ENCODE measurements around the gene MCF2L2. TPM values are rescaled to one million over a fixed set of nuclear protein-coding genes. Genes with fewer than 3 reads are reported as not detected.

MCF2L2 gene
- total RNA-seq, 4 donors from 2014 or later: 0.13 to 0.49 (median 0.22) TPM; not detected in 1

DNA sequence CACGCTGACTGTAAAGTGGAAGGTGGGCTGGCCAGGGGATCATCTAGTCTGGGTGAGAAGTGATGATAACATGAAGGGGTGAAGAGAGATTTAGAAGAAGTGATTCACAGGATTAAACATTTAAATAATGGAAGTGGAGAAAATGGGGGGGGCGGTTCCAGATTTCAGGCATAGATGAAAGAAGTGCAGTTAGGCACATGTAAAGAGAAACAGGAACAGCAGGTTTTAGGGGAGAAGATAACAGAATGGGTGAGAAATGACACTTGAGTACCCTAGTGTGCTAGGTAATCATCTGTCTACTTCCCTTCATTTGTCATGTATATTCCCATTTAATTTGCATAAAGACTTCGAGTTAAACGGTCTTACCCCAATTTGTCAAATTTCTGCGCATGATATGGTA lies 160.1 kb downstream of the MCF2L2 start:
- TF ChIP-seq CTCF (IDR thresholded peaks at IDR 0.05) (no peak), POLR2A (IDR thresholded peaks at IDR 0.05) (no peak)
- no peaks in the 10 kb centered on the region for H3K9me3 ChIP-seq
- no peak for DNase-seq
- intact Hi-C loops (cut with DNase I): no loop called here
- H3K36me3 ChIP-seq: no peaks in the 10 kb centered on the region
- H3K27ac ChIP-seq: no peak overlapping the region
- no peaks in the 10 kb centered on the region for H3K27me3 ChIP-seq
- no peak overlapping the region for H3K4me3 ChIP-seq (replicated peaks in 1 of 3)
- H3K4me1 ChIP-seq: peaks cover 19 to 29% of the 10 kb centered on the region in 2 donors
- 77 to 80% methylated on average over 5 of the region's 5 CpGs for WGBS, 2 donors

GRCh38 chr3:183267140-183267539 lies 161.3 kb downstream of the MCF2L2 start:
- Histone ChIP-seq H3K4me3 (replicated peaks in 1 of 3) (no peak overlapping the region), H3K36me3 (no peaks in the 10 kb centered on the region), H3K27ac (no peak overlapping the region), H3K27me3 (no peaks in the 10 kb centered on the region), H3K9me3 (no peaks in the 10 kb centered on the region), H3K4me1 (peaks cover 19 to 38% of the 10 kb centered on the region in 2 donors)
- intact Hi-C loops (cut with DNase I): no loop called here
- DNase-seq: no peak
- 95 to 98% methylated on average over 5 of the region's 5 CpGs for WGBS, 2 donors
- no peak for TF ChIP-seq POLR2A (IDR thresholded peaks at IDR 0.05)
- TF ChIP-seq CTCF (IDR thresholded peaks at IDR 0.05): no peak

DNA sequence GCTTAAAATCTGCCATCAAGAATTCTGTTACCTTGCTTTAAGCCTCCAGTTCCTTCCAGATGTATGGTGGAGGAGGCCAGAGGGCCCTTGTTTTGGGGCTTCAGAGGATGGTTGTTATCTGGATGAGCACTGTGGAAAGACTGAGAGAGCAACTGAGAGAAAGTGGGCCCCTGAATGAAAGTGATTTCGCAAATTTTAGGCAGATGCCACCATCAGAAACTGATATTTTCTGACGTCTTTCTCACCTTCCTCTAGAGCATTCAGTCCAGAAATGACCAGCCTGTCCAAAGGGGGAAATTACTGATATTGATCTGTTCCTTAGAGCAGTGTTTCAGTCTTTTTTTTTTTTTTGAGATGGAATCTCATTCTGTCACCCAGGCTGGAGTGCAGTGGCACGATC lies 162.0 kb downstream of the MCF2L2 start:
- intact Hi-C loops (cut with DNase I): no loop called here
- Histone ChIP-seq H3K27me3 (no peaks in the 10 kb centered on the region), H3K9me3 (no peaks in the 10 kb centered on the region), H3K4me1 (peaks cover 19 to 38% of the 10 kb centered on the region in 2 donors), H3K36me3 (no peaks in the 10 kb centered on the region), H3K27ac (no peak overlapping the region), H3K4me3 (replicated peaks in 1 of 3) (no peak overlapping the region)
- TF ChIP-seq CTCF (IDR thresholded peaks at IDR 0.05): no peak
- no peak for TF ChIP-seq POLR2A (IDR thresholded peaks at IDR 0.05)
- DNase-seq: no peak
- 87 to 100% methylated on average over 3 of the region's 3 CpGs for WGBS, 2 donors

DNA sequence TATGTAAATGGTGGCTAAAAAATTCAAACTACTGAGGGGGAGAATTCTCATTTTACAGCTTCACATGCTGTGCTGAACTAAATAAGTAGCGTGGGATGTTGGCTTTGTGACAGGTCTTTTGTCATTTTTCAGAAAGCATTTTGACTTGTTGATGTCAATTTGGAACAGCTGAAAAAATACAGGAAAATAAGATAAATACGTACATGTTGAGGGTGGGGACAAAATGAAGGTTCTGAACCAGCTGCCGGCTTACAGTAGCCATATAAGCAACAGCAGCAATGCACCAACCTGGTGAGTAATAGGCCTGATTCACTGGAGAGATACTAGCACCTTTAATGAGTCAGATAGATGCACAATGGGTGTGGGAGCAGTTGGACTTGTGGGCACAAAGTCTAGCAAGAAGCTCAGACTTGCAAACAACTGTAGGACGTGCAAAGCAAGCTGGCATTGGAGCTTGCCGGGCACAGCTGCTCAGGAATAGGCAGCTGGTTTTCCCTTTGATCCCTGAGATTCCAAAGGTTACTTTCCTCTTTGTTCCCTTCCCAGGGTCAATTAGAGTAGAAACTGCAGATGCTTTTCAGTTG lies 162.5 kb downstream of the MCF2L2 start:
- Histone ChIP-seq H3K36me3 (no peaks in the 10 kb centered on the region), H3K27ac (peak overlapping the region in 2 of 3 donors; percentile 48 to 49), H3K4me1 (peaks cover 21 to 41% of the 10 kb centered on the region in 2 donors), H3K4me3 (replicated peaks in 1 of 3) (no peak overlapping the region), H3K9me3 (no peaks in the 10 kb centered on the region), H3K27me3 (no peaks in the 10 kb centered on the region)
- DNase-seq: no peak
- WGBS, 2 donors: 82 to 83% methylated on average over 5 of the region's 5 CpGs
- TF ChIP-seq CTCF (IDR thresholded peaks at IDR 0.05) (no peak), POLR2A (IDR thresholded peaks at IDR 0.05) (no peak)
- intact Hi-C loops (cut with DNase I): no loop called here

GRCh38 chr3:183265157-183265642 lies 163.2 kb downstream of the MCF2L2 start:
- H3K4me1 ChIP-seq: peaks cover 29 to 48% of the 10 kb centered on the region in 2 donors
- 58 to 63% methylated on average over 14 to 15 of the region's 15 CpGs for WGBS, 2 donors
- no peaks in the 10 kb centered on the region for H3K36me3 ChIP-seq
- peak overlapping the region; percentile 7 to 49 (median 48) for H3K27ac ChIP-seq
- intact Hi-C loops (cut with DNase I): no loop called here
- H3K27me3 ChIP-seq: no peaks in the 10 kb centered on the region
- no peak overlapping the region for H3K4me3 ChIP-seq (replicated peaks in 1 of 3)
- TF ChIP-seq CTCF (IDR thresholded peaks at IDR 0.05) (no peak), POLR2A (IDR thresholded peaks at IDR 0.05) (peak in 1 of 2 donors; percentile 8)
- H3K9me3 ChIP-seq: no peaks in the 10 kb centered on the region
- DNase-seq: peak; percentile 59 to 62

Measured in thyroid gland (tissue), 4 donors.